HL-60 (cell line): ENCODE measurements around the gene KLC1.
A peak's percentile ranks its signal among the peaks of the same experiment; 100 is the strongest.

ENCODE experiments used
- DNase-seq, 2 experiments: peaks; one replicate each; pipeline ENCODE4 v3.0.0-alpha.2; 2010 to 2020; ENCODE audit warnings: low read depth in 1 of 2, low spot score in 1 of 2
- H3K27ac ChIP-seq: fragments of 250-450 bp; sonication (Bioruptor Pico); replicated peaks from 2 replicates; pipeline ENCODE4 v1.5.1; 2020; ENCODE audit warnings: mild to moderate bottlenecking, moderate library complexity
- H3K27me3 ChIP-seq: fragments of 250-450 bp; sonication (Bioruptor Pico); 2 replicates; pipeline ENCODE4 v1.5.1; 2021; ENCODE audit warnings: mild to moderate bottlenecking, moderate library complexity; ENCODE audit not compliant: insufficient read depth, poor library complexity, severe bottlenecking
- H3K4me3 ChIP-seq: replicated peaks from 2 replicates; pipeline ENCODE4 v1.5.1; 2011; ENCODE audit warnings: mild to moderate bottlenecking, control low read depth, low read length; ENCODE audit not compliant: insufficient read depth
- CTCF ChIP-seq: IDR thresholded peaks from one replicate; pipeline ENCODE4 v1.5.1; 2011; ENCODE audit warnings: low read length, control low read depth, inconsistent platforms; ENCODE audit not compliant: insufficient read depth
- GABPA ChIP-seq: IDR thresholded peaks from 2 replicates; pipeline ENCODE4 v1.6.1; 2012; ENCODE audit warnings: low read depth
- POLR2AphosphoS5 ChIP-seq: IDR thresholded peaks from 2 replicates; pipeline ENCODE4 v1.6.1; 2012; ENCODE audit warnings: low read depth
- REST ChIP-seq: IDR thresholded peaks from 2 replicates; pipeline ENCODE4 v1.6.1; 2012; ENCODE audit warnings: low read depth; ENCODE audit not compliant: insufficient replicate concordance
- SPI1 ChIP-seq: IDR thresholded peaks from 2 replicates; pipeline ENCODE4 v1.6.1; 2012; ENCODE audit warnings: low read depth, mild to moderate bottlenecking, borderline replicate concordance

Gene KLC1

GRCh38 chr14:103716899-103717411 is 87.9 kb downstream of the KLC1 start:
- no peak for DNase-seq
- H3K4me3 ChIP-seq, result peak overlapping the region; percentile 74; the same call in 1 of the 2 replicates
- no peak overlapping the region for H3K27ac ChIP-seq
- no peak for TF ChIP-seq SPI1
- no peak for TF ChIP-seq CTCF
- no peak for TF ChIP-seq POLR2AphosphoS5
- no peak for TF ChIP-seq GABPA
- no peak for TF ChIP-seq REST
- H3K27me3 ChIP-seq, result no peaks in the 10 kb centered on the region

GRCh38 chr14:103718572-103718971 is 89.6 kb downstream of the KLC1 start:
- DNase-seq, result no peak
- no peak overlapping the region for H3K4me3 ChIP-seq
- no peaks in the 10 kb centered on the region for H3K27me3 ChIP-seq
- no peak for TF ChIP-seq REST
- no peak for TF ChIP-seq GABPA
- TF ChIP-seq SPI1, result no peak
- TF ChIP-seq CTCF, result no peak
- TF ChIP-seq POLR2AphosphoS5, result no peak
- H3K27ac ChIP-seq, result no peak overlapping the region

- no peak overlapping the region for H3K27ac ChIP-seq
- H3K4me3 ChIP-seq, result no peak overlapping the region
- TF ChIP-seq SPI1, result no peak
- TF ChIP-seq CTCF, result no peak
- H3K27me3 ChIP-seq, result no peaks in the 10 kb centered on the region
- DNase-seq, result no peak
Measured at GRCh38 chr14:103719751-103720150, 90.7 kb downstream of the KLC1 start.
